HT1080 (cell line): Measurements from ENCODE around the gene ABCA8. TPM values are rescaled to one million over a fixed set of nuclear protein-coding genes. Genes with fewer than 3 reads are reported as not detected.
"Not testable (repeated sequence)": the region's sequence is repeated elsewhere in the genome, so short reads cannot be mapped to it uniquely, and the experiment has no call there.

Source experiments
- DNase-seq: peaks from one replicate; pipeline ENCODE4 v3.0.0-alpha.2; 2015; ENCODE audit warnings: low read depth
- total RNA-seq: library from RNA; depleted of rRNA; stranded (reverse); fragments of >200 nt; shearing (Covaris generic); gene quantifications from 2 replicates; pipeline ENCODE4 v1.2.3, GENCODE V29; 2014; rRNA removed

The ABCA8 gene
- total RNA-seq, 1 experiment from 2014 or later = not detected

- no peak for DNase-seq
These were observed 120.8 kb downstream of the ABCA8 start for GRCh38 chr17:68834328-68834836.

DNA sequence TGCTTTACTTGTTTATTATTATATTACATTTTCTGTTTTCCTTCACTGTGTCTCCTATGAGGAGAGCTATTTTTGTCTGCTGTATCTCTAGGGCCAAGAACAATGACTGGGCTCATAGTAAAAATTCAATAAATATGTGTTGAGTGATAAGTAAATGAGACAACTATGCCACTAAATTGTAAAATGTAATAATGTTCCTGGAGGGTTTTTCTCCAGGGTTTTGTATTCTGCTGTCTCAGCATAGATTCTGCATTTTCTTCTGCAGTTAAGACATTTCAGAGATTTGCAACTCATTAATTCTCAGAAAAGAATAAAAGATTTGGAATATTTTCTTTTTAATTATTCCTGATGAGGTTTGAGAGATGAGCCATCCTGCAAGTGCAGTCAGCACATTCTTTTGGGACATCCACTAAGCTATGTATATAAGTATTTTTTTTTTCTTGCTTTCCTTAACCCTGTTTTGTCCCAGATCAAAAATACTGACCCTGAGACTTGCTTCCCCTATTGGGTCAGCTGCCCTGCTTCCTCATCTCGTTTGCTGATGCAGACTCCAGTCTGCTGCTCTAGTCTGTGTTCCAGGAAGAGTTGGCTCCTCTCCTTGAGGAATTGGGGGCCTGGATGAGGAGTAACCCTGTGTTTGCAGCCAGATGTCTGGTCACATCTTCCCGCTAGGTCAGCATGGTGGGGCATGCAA, 122.9 kb downstream of the ABCA8 start:
- no peak for DNase-seq

DNA sequence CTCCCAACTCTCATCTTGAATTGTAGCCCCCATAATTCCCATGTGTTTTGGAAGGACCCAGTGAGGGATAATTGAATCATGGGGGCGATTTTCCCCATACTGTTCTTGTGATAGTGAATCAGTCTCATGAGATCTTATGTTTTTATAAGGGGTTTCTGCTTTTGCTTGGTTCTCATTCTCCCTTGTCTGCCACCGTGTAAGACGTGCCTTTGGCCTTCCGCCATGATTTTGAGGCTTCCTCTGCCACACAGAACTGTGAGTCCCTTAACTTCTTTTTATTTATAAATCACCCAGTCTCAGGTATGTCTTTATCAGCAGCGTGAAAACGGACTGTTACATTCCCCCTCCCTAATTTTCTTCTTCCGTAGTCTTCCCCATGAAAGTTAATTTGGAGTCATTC, 124.0 kb downstream of the ABCA8 start:
- no peak for DNase-seq

DNA sequence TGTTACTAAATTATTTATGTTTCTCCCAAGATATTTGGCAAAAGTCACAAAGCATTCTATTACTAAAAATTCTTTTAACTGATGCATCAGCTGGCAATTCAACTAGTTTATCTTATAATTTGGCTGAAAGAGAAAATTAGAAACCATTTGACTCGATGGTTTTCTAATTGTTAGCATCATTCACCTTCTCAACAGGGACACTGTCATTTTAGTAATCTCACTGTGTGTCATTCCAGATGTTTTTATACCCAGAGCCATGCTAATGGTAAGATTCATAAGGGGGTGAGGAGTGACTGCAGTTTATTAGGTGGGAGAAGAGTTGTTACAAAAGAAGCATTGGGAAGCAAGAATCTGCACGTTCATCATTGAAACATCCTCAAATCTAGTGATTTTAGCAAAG, 124.9 kb downstream of the ABCA8 start:
- DNase-seq = no peak

GRCh38 chr17:68829211-68829610, 126.0 kb downstream of the ABCA8 start:
- no peak for DNase-seq

DNA sequence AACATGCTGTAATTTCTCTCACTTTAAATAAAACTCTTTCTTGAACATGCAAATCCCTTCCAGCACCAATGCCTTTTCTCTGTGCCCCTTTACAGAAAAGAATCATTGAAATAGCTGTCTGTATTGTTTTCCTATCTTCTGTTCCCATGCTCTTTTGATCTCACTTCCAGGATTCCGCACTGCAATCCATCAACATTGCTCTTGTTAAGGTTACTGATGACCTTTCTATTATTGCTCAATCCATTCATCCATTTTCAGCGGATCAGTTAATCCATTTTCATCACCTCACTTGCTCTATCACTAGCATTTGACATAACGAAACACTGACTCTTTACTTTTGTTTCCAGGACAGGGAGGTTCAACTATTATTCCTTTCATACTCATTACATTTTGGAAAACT, 130.5 kb downstream of the ABCA8 start:
- no peak for DNase-seq

- DNase-seq = not testable (repeated sequence)
These were observed 131.0 kb downstream of the ABCA8 start for GRCh38 chr17:68824185-68824584.

- DNase-seq = peak; percentile 8
These were observed 132.4 kb downstream of the ABCA8 start for GRCh38 chr17:68822719-68823289.

GRCh38 chr17:68821860-68822696, 133.1 kb downstream of the ABCA8 start:
- peak; percentile 97 for DNase-seq

DNA sequence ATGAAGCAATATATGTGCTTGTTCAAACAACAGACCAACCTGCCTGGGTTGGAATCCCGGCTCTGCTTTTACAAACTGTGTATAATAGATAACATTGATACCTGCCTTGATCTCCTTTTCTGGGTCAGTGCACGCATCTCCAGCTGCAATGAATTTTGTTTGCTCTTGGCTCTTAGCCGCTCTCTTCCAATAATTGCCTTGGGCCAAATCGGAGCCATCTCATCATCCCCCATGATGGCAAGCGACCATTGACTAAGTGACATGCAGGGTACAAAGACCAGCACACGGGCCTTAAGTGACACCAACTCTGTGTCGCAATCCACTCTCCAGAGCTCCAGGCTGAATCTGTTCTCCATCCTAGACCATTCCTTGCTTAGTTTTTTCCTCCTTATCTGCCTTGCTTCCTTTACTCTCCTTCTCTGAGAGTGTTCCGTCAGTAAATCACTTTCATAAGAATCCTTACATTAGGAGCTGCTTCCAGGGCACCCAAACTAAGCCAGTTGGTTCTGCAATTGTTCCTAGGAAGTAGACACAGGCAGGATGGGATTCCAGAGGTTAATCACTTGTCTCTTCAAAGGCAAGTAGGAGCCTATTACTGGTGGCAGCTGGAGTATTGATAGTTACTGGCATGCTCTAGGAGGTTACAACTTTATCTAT, 134.2 kb downstream of the ABCA8 start:
- no peak for DNase-seq

- no peak for DNase-seq
These were observed 134.7 kb downstream of the ABCA8 start for GRCh38 chr17:68820476-68820824.

GRCh38 chr17:68819465-68819864, 135.7 kb downstream of the ABCA8 start:
- no peak for DNase-seq

Other genes with a start within 250 kb of the ABCA8 start
- gene ABCA9, start 105.5 kb upstream of the ABCA8 start, total RNA-seq = not detected in 2 replicates
- gene ABCA6, start 186.5 kb upstream of the ABCA8 start, total RNA-seq = not detected in 2 replicates